NCI-H524 treated with DMSO at 0.1 percent for 48 hours (cell line): ENCODE data around the gene CNTNAP2.

ENCODE experiments used
- DNase-seq: peaks from one replicate; lab custom pipeline; 2025; lab: John Stamatoyannopoulos, UW

The CNTNAP2 gene

DNA sequence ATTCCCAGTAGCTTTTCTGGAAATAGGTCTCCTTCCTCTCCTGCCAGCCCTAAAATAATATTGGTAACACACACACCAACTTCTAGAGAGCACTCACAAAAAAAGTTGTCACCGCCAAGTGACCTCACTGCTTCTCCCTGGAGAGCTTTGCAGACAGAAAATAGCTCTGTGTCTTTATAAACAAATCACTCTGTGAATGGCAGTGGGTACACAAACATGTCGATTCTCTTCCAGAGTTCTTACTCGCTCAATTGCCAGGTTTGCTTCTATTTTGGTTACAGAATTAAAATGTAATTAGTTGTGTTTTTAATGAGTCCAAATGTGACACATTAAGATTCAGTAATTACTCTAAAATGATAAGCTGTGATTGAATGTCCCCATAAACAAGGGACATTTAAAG is 1824.8 kb downstream of the CNTNAP2 start:
- no peak for DNase-seq

DNA sequence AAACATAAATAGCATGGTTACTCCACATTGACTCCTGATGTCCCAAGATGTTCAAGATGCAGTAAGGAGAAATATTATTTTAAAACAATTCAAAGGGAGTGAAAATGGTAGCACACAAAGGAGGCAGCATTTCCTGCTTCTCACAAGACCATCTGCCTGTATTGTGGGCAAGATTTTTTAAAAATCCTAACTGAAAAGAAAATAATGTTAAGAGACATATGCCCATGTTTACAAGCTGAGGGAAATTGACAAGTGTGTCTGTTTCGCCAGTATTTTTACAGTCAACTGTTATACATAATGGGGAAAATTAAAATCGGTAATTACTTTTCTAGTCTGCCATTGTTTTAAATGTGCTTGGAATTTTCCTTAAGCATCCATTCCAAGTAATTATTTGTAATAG is 1827.7 kb downstream of the CNTNAP2 start:
- DNase-seq: no peak

GRCh38 chr7:147952918-147953317 is 1836.3 kb downstream of the CNTNAP2 start:
- DNase-seq: no peak

DNA sequence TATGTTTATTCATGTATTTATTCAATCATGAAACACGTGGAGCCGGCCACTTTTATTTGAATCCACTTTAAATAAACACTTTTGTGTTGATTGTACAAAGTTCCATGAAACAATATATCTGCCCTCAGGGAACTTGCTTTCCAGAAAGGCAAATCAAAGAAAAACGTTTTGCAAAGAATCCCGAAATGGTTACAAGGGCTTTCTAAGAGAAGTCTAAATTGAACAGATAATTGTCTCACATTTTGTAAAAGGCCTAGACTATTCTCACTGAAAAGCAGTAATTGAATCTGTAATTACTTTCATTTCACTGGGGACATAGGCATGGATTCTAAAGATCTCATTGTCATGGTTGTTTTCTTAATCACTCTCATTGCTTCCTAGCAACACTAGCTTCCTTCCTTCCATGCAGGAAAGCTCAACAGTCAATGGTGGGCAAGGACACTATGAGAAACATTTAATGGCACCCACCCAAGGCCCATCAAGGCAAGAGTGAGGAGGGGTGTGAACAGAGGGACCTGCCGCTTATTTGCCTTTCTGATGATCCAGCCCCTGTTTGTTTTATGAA is 1851.5 kb downstream of the CNTNAP2 start:
- no peak for DNase-seq

GRCh38 chr7:147971606-147972110 is 1855.1 kb downstream of the CNTNAP2 start:
- no peak for DNase-seq

DNA sequence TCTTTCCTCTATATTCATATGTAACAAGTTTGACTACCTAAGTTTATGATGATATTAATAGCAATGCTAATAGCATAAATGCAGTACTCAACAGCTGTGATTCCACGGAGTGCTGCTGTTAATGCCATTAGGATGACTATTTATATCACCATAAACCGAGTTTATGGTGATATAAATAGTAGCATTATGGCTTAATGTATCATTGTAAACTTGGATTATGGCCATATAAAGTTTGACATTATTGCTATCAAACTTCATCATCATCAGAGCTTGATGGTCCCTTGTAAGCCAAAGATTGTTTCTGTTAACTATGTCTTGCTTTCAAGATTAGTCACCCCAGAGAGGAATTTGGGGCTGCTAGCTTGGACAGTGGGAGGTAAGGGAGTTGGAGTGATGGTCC is 1861.6 kb downstream of the CNTNAP2 start:
- DNase-seq: no peak

DNA sequence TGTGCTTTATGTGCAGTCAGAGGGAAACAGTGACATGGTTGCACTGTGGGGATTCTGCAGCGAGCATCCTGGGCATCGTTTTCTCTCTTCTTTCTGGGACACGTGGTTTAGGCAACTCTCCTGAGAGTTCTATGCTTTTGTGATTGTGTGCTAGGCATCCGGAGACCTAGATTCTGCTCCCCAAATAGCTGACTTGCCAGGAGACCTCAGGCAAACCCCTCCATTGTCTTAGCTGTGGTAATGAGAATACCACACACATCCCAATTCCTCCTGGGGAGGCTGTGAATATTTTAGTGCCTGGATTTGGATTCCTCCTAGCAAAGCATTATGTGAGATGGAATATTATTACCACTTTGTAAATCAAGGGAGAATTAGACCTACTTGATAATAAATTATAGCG is 1862.0 kb downstream of the CNTNAP2 start:
- no peak for DNase-seq

DNA sequence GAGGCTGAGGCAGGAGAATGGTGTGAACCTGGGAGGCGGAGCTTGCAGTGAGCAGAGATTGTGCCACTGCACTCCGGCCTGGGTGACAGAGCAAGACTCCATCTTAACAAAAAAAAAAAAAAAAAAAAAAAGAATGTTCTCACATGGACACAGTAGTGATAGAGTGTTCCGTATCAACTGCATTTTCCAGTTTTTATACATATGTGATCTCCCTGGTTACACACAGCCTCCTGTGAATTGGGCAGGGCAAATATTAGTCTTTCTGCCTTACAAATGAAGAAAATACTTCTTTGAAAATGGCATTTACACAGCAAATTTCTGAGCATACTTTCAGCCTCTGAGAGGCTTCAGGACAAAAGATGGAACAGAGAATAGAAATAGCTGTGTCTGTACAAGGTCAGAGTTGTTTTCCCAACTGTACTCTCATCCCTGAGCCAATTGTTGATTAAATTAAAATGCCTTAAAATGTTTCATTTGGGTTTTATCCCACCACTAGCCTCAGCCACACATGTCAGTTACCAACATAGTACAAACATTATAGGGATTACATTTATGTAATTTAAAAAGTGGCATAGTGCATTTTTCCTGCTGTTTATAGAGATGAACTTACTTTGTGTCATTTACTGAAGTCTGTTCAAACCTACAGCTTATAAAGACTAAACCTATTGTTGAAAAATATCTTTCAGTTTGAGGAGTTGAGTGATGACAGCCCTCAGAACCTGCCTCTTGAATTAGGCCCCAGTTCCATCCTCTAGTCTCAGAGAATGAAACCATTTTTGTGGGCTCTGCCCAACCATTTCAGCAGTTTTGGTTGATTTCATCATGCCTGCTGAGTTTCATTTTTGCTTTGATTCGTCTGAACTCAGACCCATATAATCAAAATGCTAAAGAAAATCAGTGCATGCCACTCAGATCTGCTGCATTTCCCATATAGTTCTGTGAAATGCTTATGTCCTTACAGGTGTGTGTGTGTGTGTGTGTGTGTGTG is 1864.5 kb downstream of the CNTNAP2 start:
- no peak for DNase-seq

DNA sequence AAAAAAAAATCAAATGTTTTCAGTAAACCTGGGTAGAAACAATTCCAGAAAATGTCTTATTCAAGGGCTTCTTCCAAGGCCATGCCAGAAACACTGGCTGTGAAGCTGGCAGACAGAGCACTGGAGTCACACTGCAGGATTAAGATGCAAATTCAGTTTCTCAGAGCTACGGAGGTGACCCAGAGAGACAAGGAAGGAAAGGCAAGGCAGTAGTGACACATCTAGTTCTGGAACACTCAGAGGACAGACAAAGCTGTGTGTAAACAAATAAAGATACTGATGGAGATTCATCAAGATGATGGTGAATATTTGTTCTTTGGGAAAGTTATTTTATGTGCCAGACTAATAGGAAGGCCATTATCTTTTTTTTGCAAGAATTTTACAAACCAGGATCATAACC is 1865.7 kb downstream of the CNTNAP2 start:
- DNase-seq: no peak

GRCh38 chr7:147984265-147984664 is 1867.7 kb downstream of the CNTNAP2 start:
- DNase-seq: no peak

DNA sequence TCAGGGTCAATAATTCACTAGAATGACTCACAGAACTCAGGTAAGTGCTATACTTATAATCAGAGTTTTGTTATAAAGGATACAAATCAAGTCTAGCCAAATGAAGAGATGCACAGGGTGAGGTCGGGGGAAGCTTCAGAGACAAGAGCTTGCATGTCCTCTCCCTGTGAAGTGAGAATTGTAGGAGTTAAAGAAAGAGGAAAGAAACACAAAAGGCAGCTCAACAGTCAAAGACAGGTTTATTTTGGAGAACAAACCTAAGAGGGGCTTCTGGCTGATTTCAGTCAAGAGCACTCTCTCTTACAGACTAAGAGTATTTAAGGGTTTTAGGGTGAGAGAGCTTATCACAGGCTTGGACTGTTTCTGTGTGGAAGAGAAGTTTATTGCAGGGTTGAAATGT is 1873.5 kb downstream of the CNTNAP2 start:
- DNase-seq: no peak

DNA sequence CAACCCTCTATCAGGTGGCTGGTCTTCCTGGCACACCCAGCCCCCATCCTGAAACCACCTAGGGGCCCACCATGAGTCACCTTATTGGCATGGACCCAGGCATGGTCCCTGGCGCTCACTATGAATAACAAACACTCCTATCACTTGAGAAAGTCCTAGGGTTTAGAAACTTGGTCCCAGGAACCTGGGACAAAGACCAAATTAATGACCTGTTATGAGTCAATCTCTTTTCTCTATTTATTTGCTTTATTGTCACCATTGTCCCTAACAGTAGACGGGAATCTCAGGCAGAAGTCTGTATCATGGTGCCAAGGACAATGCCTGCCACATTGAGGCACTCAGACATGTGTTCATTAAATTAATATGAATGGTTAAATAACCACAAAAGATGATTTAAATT is 1874.3 kb downstream of the CNTNAP2 start:
- DNase-seq: no peak

DNA sequence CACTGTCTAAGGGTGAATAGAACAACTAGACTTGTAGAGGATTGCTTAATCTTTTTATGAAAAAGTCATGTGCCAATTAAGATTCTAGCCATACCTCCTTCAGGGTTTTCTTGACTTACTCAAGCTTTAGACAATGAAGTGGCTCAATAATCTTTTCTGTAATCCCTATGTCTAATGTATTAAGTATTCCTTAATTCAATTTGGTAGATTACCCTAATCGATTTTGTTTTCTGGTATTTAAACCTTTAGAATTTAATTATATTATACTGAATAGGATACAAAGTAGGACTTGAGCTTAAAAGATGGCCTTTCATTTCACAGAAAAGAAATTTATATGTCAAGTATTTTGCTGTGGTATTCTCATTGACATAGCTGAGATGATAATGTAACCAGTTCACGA is 1876.1 kb downstream of the CNTNAP2 start:
- no peak for DNase-seq

GRCh38 chr7:147997636-147998035 is 1881.0 kb downstream of the CNTNAP2 start:
- DNase-seq: no peak

DNA sequence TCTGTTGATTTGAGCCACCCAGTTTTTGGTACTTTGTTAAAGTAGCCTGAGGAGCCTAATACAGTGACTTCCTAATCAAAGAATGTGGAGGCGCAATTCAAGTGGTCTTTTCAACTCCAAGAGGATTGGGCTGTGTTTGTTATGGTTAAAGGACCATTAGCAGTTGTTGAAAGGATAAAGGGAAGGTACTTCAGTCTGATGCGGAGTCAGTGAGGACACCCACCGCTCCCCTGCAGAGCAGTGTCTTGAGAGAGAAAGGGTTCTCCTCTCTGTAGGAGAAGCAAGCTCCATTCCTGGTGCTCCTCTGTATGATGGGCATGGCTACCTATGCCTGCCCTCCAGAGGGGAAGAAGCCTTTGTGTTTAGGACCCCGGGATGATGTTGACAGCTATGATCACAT is 1883.4 kb downstream of the CNTNAP2 start:
- no peak for DNase-seq

- no peak for DNase-seq
Measured at GRCh38 chr7:148011753-148012152, 1895.2 kb downstream of the CNTNAP2 start.

DNA sequence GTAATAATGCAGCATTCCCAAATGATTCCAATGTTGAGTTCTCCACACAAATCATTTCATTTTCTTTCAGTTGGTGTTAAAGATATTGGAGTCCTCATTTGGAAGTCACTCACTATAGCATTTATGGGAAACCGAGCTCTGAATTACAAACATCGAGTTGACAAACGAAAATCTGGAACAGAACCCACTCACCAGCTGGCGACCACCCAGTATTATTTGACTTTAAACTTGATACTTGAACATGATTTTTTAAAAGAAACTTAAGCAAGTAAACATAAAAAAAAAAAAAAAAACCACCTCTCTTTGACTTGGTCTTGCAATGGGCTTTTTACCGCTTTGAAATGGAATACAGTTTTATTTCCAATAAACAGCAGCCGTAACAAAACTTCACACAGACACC is 1897.4 kb downstream of the CNTNAP2 start:
- no peak for DNase-seq

GRCh38 chr7:148014541-148014940 is 1897.9 kb downstream of the CNTNAP2 start:
- peak; percentile 23 for DNase-seq

- no peak for DNase-seq
Measured at GRCh38 chr7:148017126-148017525, 1900.5 kb downstream of the CNTNAP2 start.

- no peak for DNase-seq
Measured at GRCh38 chr7:148020679-148021078, 1904.1 kb downstream of the CNTNAP2 start.

GRCh38 chr7:148021507-148022045 is 1905.0 kb downstream of the CNTNAP2 start:
- no peak for DNase-seq

DNA sequence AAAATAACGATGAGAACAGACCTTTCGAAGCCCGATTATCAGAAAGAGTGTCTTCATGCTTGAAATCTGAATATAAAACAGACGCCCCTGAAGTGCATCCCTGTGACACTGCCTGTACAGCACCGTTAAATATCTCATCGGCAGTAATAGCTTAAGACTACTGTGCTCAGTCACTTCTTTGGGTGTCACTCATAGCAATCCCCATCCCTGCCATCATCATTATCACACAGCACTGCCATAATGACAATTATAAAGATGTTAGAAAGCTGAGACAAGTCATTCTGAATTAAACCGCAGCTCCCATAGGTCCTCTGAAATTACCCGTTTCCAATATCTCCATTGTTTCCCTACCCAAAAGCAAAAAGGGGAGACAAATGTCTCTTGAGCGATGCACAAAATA is 1906.2 kb downstream of the CNTNAP2 start:
- DNase-seq: no peak

- no peak for DNase-seq
Measured at GRCh38 chr7:148026713-148027112, 1910.1 kb downstream of the CNTNAP2 start.
